HG02973 (cell line): ENCODE measurements around the gene KIAA0825.

Source experiments
- ATAC-seq: cut with Tn5 transposase; IDR thresholded peaks from one replicate; pipeline ENCODE4 v1.9.1; 2021; ENCODE audit warnings: moderate library complexity; ENCODE audit not compliant: unreplicated experiment

KIAA0825 gene

DNA sequence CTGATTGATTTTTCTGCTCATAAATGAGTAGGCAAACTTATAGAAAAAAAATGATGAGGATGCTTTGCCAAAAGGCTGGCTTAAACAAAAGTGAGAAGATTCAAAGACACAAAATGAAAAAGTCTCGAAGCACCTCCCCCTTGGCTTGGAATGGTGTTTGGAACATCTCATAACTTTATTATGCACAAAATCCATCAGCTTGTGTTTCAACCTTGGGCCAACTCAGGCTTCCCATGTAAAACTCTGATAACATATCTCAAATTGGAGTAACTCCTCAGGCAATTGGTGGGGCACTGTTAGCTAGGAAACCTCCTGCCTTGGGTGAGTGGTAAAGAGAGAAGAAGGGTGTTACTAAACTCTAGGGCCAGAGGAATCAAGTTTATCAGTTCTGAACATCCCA lies 176.3 kb downstream of the KIAA0825 start:
- no peak for ATAC-seq

GRCh38 chr5:94440015-94440414 lies 178.4 kb downstream of the KIAA0825 start:
- no peak for ATAC-seq

- no peak for ATAC-seq
Observed at GRCh38 chr5:94433397-94434163, 184.8 kb downstream of the KIAA0825 start.

DNA sequence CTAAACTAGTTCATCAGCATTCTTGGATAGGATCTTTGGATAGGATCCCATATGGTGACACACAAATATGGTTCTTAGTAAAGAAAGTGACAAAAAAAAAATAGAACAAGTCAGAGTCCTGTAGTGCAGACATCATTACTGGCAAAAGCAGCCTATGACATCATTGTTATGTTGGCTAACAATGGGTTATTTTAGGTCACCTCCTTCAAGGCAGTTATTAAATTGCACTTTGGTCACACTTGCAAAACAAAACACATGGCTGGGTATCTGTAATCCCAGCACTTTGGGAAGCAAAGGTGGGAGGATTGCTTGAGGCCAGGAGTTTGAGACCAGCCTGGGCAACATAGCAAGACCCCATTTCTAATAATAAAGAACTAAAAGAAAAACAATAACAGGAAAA lies 185.9 kb downstream of the KIAA0825 start:
- ATAC-seq: no peak

- no peak for ATAC-seq
Observed at GRCh38 chr5:94431696-94432095, 186.7 kb downstream of the KIAA0825 start.

DNA sequence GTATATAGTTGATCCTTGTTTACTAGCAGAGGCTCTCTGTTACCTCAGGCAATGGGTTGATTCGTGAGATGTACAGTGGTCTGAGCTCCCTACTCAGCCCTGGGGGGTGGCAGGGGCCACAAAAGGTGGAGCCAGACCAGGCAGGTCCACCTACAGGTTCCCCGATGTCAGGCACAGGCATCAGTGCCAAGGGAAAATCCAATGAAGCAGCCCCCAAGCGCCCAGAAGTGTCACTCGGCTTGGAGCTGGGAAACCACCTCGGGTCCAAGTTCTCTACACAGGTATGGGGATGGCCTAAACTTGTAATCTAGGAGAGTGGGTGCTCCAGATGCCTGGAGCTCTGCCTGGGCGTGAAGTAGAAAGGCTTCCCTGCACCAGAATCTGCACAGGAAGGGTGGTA lies 188.8 kb downstream of the KIAA0825 start:
- ATAC-seq: no peak

DNA sequence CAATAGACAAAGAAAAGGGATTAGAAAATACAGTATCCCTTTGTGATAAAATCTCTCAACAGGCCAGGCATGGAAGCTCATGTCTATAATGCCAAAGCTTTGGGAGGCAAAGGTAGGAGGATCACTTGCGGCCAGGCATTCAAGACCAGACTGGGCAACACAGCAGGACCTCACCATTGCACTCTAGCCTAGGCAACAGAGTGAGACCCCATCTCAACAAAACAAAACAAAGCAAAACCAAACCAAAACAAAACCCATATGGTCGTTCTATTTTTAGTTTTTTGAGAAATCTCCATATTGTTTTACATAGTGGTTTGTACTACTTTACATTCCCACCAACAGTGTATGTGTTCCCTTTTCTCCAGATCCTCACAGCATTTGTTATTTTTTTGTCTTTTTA lies 193.0 kb downstream of the KIAA0825 start:
- ATAC-seq: no peak

DNA sequence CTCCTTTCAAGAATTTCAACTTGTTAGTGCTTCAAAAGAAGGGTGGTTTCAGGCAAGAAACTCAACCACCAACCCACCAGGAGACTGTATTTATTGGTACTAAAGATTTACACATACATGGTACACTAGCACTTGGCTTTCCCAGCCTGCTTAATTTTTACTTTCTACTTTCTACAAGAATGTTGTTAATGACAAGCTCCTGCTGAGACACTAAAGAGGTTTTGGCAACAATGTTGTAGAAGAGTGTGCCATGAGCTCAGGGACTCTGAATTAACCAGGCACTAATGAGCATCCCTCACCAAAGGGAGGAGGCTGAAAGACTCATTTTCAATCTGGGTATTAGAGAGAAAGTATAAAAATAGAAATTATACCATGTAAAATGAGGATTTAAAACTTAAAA lies 195.0 kb downstream of the KIAA0825 start:
- ATAC-seq: no peak

- ATAC-seq: no peak
Observed at GRCh38 chr5:94422812-94423211, 195.6 kb downstream of the KIAA0825 start.

- no peak for ATAC-seq
Observed at GRCh38 chr5:94420885-94421284, 197.5 kb downstream of the KIAA0825 start.

GRCh38 chr5:94415798-94416197 lies 202.6 kb downstream of the KIAA0825 start:
- no peak for ATAC-seq

GRCh38 chr5:94409440-94409839 lies 209.0 kb downstream of the KIAA0825 start:
- no peak for ATAC-seq

DNA sequence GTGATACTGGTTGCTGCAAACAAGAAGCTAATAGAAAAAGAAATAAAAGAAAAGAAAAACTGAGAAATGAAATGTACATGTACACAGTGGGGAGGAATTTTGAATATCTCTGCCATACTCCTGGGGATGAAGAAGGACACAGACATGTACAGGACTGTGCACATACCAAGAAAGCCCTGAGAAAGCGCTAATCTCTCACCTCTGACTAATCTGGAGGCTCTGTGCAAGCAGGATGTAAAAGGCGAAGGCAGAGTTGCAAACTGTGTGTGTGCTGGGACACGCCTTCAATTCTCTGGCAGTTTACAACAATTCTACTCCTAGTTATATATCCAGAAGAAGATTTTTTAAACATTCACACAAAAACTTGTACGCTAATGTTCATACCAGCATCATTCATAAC lies 211.4 kb downstream of the KIAA0825 start:
- ATAC-seq: no peak

- no peak for ATAC-seq
Observed at GRCh38 chr5:94403483-94403882, 214.9 kb downstream of the KIAA0825 start.

DNA sequence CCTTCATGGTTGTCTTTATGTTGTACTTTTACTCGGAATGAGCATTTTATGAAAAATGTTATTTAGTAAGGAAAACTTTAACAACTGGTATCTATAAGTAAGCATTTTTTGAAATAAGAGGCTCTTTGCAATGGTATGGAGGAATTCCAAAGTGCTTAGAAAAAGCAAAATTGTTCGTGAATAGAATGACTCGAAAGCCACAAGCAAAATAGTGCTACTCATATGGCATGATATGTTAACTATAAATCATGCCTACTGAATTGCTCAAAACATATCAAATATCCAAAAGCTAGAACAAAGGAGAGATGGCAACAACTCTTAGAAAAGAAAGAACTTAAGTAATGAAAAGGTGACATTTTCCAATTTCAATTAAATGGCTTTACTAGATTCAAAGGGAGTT lies 216.3 kb downstream of the KIAA0825 start:
- no peak for ATAC-seq

DNA sequence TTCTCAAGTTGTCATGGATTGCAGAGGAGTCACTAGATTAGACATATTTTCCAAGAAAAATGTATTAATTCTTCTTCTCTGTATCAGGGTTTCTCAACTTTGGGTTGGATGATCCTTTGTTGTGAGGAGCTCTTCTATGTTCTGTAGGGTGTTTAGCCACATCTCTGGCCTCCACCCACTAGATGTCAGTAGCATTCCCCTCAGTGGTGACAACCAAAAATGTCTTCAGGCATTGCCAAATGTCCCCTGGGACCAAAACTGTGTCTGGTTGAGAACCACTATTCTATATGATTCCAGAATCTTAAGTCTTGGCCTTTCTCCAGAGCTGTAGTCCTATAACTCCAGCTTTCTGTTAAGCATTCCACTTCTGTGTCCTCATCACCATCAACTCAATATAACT lies 220.9 kb downstream of the KIAA0825 start:
- no peak for ATAC-seq

DNA sequence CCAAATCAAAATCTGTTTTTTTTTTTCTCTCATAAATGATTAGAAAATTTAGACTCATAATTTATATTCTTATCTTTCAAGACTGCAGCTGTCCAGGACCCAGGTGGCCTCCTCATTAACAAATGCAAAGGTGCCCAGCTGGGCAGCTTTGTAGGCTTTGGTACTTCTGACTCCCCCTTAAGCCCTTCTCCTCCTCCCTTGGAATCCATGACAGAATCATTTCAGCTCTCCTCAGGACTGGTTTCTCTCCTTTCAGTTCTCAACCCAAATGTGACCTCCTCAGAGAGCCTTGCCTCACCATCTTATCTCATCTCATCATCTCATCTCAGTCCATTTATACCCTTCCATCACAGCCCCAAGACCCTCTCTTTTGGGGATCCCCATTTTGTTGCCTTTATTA lies 221.7 kb downstream of the KIAA0825 start:
- no peak for ATAC-seq

GRCh38 chr5:94395468-94395867 lies 222.9 kb downstream of the KIAA0825 start:
- ATAC-seq: no peak

- no peak for ATAC-seq
Observed at GRCh38 chr5:94391996-94392395, 226.4 kb downstream of the KIAA0825 start.

- peak; percentile 63 for ATAC-seq
Observed at GRCh38 chr5:94389515-94389899, 228.9 kb downstream of the KIAA0825 start.

DNA sequence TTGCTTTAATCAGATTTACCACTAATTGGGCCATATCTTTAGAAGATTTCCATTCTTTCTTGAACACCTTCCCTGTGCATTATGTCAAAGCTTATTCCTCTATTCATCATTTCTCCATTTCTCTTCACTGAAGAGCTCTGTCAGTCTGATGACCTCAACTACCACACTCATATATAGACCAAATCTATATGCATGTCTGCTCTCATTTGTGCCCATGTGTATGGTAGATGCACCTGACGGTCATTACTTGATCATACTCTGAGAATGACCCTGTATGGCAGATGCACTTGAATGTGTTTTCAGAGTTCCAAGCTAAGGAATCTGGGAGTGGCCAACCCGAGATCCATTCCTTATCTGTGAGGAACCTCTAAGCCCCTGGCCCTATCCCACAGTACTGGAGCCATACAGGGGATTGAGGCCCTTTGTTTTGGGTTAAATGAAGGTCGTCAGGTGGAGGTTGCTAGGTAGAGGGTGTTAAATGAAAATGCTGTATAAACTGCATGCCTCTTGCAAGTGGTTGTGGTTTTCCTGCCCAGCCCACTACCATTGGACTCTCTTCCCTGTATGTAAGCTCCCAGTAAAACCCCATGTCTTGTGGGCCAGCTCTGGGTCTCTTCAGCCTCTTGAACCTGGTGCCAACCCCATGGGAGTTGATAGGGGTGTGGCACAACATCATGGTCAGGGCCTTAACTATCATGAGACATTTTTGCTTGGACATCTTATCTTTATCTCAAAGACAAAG lies 229.5 kb downstream of the KIAA0825 start:
- no peak for ATAC-seq

GRCh38 chr5:94385767-94386166 lies 232.6 kb downstream of the KIAA0825 start:
- no peak for ATAC-seq
